ENCODE results near the gene LRMDA. TPM values are rescaled to one million over a fixed set of nuclear protein-coding genes. Genes with fewer than 3 reads are reported as not detected.

Gene LRMDA
- total RNA-seq, 3 donors from 2014 or later: 8.3 to 17.1 (median 11.1) TPM

DNA sequence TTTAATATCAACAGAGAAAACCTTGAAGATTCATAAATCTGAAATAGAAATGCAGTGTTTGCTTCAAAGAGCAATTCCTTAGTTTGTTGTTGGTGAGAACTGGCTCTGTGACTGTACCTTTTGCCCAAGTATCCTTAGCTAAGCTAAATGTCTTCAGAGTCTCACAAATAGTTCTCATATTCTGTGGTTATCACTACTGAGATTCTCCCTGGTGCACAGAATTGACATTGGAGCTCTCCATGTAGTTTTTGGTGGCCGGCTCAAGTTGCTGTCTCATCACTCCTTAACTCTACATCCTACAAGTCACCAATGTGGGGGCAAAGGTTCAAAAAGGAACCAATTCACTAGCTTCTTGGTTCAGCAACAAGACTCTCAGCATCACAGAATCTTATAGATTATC lies 780.3 kb downstream of the LRMDA start:
- H3K4me3 ChIP-seq: no peak overlapping the region
- intact Hi-C loops (cut with DNase I; ENCODE audit: low total_unique reads): no loop called here

DNA sequence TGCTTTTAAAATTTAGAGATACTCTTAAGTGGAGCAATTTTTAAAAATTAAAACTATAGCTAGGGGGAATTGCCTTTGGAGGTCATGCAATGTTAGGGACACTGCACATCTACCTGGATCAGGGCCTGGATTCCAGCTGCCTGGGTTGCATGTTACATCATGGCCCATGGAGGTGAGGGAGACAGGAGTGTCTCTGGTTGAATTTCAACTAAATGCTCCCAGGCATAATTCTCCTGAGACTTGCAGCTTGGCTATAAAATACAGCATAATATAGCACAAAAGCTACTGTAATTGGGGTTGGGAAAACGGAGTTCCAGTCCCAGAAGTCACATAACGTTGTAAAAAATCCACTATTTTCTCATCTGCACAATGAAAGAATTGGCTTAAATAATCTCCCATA lies 782.5 kb downstream of the LRMDA start:
- no peaks in the 10 kb centered on the region for H3K27me3 ChIP-seq
- DNase-seq (ENCODE audit: low spot score in 2 of 2): no peak
- H3K9me3 ChIP-seq: no peaks in the 10 kb centered on the region
- H3K27ac ChIP-seq: no peak overlapping the region
- no peak overlapping the region for H3K4me3 ChIP-seq
- H3K36me3 ChIP-seq: no peaks in the 10 kb centered on the region
- intact Hi-C loops (cut with DNase I; ENCODE audit: low total_unique reads): no loop called here
- TF ChIP-seq POLR2A (IDR thresholded peaks at IDR 0.05) (no peak), POLR2AphosphoS5 (IDR thresholded peaks at IDR 0.05) (no peak)
- TF ChIP-seq, protein P1, sequence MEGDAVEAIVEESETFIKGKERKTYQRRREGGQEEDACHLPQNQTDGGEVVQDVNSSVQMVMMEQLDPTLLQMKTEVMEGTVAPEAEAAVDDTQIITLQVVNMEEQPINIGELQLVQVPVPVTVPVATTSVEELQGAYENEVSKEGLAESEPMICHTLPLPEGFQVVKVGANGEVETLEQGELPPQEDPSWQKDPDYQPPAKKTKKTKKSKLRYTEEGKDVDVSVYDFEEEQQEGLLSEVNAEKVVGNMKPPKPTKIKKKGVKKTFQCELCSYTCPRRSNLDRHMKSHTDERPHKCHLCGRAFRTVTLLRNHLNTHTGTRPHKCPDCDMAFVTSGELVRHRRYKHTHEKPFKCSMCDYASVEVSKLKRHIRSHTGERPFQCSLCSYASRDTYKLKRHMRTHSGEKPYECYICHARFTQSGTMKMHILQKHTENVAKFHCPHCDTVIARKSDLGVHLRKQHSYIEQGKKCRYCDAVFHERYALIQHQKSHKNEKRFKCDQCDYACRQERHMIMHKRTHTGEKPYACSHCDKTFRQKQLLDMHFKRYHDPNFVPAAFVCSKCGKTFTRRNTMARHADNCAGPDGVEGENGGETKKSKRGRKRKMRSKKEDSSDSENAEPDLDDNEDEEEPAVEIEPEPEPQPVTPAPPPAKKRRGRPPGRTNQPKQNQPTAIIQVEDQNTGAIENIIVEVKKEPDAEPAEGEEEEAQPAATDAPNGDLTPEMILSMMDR (IDR thresholded peaks at IDR 0.05): no peak
- no peaks in the 10 kb centered on the region for H3K4me1 ChIP-seq

More for the DNA sequence above, 780.3 kb downstream of the LRMDA start:
- no peaks in the 10 kb centered on the region for H3K4me1 ChIP-seq
- no peaks in the 10 kb centered on the region for H3K27me3 ChIP-seq
- TF ChIP-seq POLR2AphosphoS5 (IDR thresholded peaks at IDR 0.05) (no peak), POLR2A (IDR thresholded peaks at IDR 0.05) (no peak)
- TF ChIP-seq, protein P1 (IDR thresholded peaks at IDR 0.05): no peak
- no peaks in the 10 kb centered on the region for H3K36me3 ChIP-seq
- H3K27ac ChIP-seq: no peak overlapping the region
- no peak for DNase-seq (ENCODE audit: low spot score in 2 of 2)
- H3K9me3 ChIP-seq: no peaks in the 10 kb centered on the region

DNA sequence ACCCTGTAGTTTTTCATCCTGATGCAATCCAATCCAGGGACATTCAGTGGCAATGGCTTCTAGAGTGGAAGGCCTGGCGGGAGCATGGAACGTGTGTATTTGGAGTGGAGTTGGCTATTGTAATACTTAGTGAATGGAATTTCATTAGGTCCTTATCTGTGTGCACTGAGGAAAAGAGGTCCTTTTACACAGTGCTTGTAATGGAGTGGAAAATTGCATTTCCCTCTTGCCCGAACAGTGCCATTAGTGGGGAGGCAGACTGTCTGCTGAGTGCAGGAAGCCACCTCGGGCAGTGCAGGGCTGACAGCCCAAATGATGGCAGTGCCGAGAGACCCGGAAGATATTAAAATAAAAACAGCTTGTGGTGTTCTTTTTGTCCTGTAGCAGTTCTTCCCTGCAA lies 786.6 kb downstream of the LRMDA start:
- intact Hi-C loops (cut with DNase I; ENCODE audit: low total_unique reads): no loop called here
- Histone ChIP-seq H3K36me3 (no peaks in the 10 kb centered on the region), H3K4me3 (no peak overlapping the region), H3K27me3 (no peaks in the 10 kb centered on the region), H3K4me1 (no peaks in the 10 kb centered on the region), H3K27ac (no peak overlapping the region), H3K9me3 (no peaks in the 10 kb centered on the region)
- TF ChIP-seq, protein P1 (IDR thresholded peaks at IDR 0.05): no peak
- TF ChIP-seq POLR2AphosphoS5 (IDR thresholded peaks at IDR 0.05): no peak
- DNase-seq (ENCODE audit: low spot score in 2 of 2): no peak

DNA sequence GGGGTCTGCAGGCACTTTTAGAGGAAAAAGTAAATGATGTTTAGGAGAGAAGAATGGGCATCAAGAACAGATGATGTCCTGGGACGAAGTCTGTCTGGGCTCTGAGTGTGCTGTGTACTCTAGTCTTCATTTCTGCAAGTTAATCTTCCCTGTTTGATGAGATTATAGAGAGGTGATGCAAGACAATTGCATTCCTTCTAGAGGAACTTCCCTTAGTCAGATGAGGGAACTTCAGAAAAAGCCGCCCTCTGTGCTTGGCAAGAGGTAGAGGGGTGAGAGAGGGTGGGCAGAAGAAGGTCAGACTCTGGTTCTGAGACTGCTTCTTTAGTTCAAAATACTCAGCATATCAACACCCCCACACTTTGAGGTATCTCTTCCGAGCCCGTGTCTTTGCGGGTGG lies 797.9 kb downstream of the LRMDA start:
- TF ChIP-seq, protein P1 (IDR thresholded peaks at IDR 0.05): no peak
- TF ChIP-seq POLR2A (IDR thresholded peaks at IDR 0.05) (no peak), POLR2AphosphoS5 (IDR thresholded peaks at IDR 0.05) (no peak)
- Histone ChIP-seq H3K27ac (no peak overlapping the region), H3K36me3 (no peaks in the 10 kb centered on the region), H3K27me3 (no peaks in the 10 kb centered on the region), H3K4me3 (no peak overlapping the region), H3K4me1 (no peaks in the 10 kb centered on the region), H3K9me3 (no peaks in the 10 kb centered on the region)
- intact Hi-C loops (cut with DNase I; ENCODE audit: low total_unique reads): no loop called here
- no peak for DNase-seq (ENCODE audit: low spot score in 2 of 2)

DNA sequence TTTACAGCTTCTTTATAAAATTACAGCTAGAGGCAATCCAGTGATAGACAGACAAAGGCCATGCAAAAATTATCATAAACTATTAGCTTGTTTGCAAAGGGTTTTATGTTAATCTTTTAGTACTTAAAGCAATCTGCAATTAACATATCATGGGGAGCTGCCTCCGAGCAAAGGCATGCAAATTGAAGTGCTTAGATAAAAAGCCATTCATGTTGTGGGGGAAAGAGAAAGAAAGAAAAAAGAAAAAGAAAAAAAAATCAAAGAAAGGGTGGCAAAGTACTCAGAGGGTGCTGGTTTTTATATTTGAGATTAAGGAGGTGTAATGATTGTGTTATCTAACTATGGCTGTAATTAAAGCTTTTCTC lies 799.5 kb downstream of the LRMDA start:
- DNase-seq (ENCODE audit: low spot score in 2 of 2): no peak
- H3K27ac ChIP-seq: no peak overlapping the region
- no peak overlapping the region for H3K4me3 ChIP-seq
- H3K27me3 ChIP-seq: no peaks in the 10 kb centered on the region
- H3K36me3 ChIP-seq: no peaks in the 10 kb centered on the region
- TF ChIP-seq, protein P1 (IDR thresholded peaks at IDR 0.05): no peak
- TF ChIP-seq POLR2A (IDR thresholded peaks at IDR 0.05) (no peak), POLR2AphosphoS5 (IDR thresholded peaks at IDR 0.05) (no peak)
- H3K9me3 ChIP-seq: no peaks in the 10 kb centered on the region
- no peaks in the 10 kb centered on the region for H3K4me1 ChIP-seq
- intact Hi-C loops (cut with DNase I; ENCODE audit: low total_unique reads): no loop called here
